ENCODE data around the gene C6orf89.

DNA sequence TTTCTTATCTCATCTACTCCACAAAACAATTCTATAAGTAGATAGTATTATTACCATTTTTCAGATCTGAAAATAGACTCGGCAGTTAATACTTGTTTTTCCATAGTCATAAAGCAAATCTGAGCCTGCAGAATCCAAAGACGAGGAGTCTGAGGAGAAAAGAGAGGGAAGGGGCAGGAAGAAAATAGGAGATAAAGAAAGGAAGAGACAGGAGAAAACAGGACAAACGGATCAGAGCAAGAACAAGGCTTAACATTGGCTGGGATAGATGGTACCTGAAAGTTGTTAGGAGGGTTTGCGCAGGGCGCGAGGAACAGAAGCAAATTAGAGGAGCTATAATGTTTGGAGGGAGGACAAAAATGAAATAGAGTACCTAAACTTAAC lies 10.5 kb upstream of the C6orf89 start:
- TF ChIP-seq, protein P1, sequence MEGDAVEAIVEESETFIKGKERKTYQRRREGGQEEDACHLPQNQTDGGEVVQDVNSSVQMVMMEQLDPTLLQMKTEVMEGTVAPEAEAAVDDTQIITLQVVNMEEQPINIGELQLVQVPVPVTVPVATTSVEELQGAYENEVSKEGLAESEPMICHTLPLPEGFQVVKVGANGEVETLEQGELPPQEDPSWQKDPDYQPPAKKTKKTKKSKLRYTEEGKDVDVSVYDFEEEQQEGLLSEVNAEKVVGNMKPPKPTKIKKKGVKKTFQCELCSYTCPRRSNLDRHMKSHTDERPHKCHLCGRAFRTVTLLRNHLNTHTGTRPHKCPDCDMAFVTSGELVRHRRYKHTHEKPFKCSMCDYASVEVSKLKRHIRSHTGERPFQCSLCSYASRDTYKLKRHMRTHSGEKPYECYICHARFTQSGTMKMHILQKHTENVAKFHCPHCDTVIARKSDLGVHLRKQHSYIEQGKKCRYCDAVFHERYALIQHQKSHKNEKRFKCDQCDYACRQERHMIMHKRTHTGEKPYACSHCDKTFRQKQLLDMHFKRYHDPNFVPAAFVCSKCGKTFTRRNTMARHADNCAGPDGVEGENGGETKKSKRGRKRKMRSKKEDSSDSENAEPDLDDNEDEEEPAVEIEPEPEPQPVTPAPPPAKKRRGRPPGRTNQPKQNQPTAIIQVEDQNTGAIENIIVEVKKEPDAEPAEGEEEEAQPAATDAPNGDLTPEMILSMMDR (IDR thresholded peaks at IDR 0.05; ENCODE audit: low read depth, low read length): no peak
- no peak for TF ChIP-seq EZH2phosphoT487 (IDR thresholded peaks at IDR 0.05; ENCODE audit: low read depth)

Measured in OCI-LY3 (cell line).